ENCODE data around the gene TCEANC2.

- TF ChIP-seq, protein P1, sequence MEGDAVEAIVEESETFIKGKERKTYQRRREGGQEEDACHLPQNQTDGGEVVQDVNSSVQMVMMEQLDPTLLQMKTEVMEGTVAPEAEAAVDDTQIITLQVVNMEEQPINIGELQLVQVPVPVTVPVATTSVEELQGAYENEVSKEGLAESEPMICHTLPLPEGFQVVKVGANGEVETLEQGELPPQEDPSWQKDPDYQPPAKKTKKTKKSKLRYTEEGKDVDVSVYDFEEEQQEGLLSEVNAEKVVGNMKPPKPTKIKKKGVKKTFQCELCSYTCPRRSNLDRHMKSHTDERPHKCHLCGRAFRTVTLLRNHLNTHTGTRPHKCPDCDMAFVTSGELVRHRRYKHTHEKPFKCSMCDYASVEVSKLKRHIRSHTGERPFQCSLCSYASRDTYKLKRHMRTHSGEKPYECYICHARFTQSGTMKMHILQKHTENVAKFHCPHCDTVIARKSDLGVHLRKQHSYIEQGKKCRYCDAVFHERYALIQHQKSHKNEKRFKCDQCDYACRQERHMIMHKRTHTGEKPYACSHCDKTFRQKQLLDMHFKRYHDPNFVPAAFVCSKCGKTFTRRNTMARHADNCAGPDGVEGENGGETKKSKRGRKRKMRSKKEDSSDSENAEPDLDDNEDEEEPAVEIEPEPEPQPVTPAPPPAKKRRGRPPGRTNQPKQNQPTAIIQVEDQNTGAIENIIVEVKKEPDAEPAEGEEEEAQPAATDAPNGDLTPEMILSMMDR (IDR thresholded peaks at IDR 0.05) = no peak
- TF ChIP-seq EP300 (IDR thresholded peaks at IDR 0.05) (no peak), POLR2A (IDR thresholded peaks at IDR 0.05) (no peak)
These were observed 40.8 kb downstream of the TCEANC2 start for GRCh38 chr1:54094001-54094729.
